ENCODE measurements around the gene CEP63.

DNA sequence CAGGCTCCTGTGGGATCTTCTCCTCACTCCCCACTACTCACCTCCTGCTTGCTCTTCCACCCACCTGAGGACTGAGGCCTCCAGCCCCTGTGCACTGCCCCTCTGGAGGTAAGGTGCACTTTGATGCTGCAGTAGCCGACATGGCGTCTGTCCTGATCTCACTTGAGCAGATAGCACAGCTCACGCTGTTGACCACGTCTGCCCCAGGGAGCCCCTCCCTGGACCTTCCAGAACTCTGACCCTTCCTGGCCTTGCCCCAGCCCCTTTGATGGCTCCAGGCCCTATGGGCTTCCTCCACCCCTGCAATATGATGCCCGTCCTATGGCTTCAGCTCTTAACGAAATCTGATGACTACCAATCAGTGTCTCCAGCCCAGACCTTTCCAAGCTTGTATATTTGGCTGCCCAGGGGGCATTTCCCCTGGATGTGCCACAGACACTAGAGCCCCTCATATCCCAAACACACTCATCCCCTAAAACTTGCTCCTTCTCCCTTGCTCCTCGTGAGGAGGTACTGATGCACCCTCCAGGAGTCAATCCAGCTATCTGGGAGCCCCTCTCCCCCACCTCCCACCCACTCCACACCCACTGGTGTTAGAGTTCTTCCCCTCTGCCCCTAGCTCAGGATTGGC is 137.9 kb downstream of the CEP63 start:
- no peak for TF ChIP-seq YY1 (IDR thresholded peaks at IDR 0.05; ENCODE audit: insufficient read depth, insufficient read length)
- TF ChIP-seq ZNF274 (IDR thresholded peaks at IDR 0.05; ENCODE audit: low read depth, low read length), result no peak

Measured in NT2/D1 (cell line).